GM12875 (cell line): ENCODE data around the gene STRA6.
A peak's percentile ranks its signal among the peaks of the same experiment; 100 is the strongest.

Experiments used
- H3K4me3 ChIP-seq: one replicate; pipeline ENCODE4 v1.5.1; 2011; ENCODE audit warnings: low read depth, low read length, control low read depth
- CTCF ChIP-seq: IDR thresholded peaks from 2 replicates; pipeline ENCODE4 v1.5.1; 2011; ENCODE audit warnings: low read depth, mild to moderate bottlenecking, control low read depth, inconsistent platforms, low read length, moderate library complexity, borderline replicate concordance; ENCODE audit not compliant: insufficient read depth

STRA6 gene

DNA sequence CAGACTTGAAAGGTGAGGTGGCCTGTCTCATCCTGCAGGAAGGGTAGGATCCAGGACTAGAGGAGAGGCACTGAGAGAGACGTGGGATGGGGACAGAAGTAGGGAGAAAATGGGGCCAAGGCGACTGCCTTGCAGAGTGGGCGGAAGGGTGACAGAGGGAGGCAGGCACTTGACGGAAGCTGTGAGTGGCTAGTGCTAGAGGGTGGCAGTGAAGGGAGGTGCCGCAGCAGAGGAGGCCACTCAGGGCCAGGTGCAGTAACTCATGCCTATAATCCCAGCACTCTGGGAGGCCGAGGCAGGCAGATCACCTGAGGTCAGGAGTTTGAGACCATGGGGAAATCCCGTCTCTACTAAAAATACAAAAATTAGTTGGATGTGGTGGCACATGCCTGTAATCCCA is 40.8 kb upstream of the STRA6 start:
- no peak overlapping the region for H3K4me3 ChIP-seq
- no peak for TF ChIP-seq CTCF

DNA sequence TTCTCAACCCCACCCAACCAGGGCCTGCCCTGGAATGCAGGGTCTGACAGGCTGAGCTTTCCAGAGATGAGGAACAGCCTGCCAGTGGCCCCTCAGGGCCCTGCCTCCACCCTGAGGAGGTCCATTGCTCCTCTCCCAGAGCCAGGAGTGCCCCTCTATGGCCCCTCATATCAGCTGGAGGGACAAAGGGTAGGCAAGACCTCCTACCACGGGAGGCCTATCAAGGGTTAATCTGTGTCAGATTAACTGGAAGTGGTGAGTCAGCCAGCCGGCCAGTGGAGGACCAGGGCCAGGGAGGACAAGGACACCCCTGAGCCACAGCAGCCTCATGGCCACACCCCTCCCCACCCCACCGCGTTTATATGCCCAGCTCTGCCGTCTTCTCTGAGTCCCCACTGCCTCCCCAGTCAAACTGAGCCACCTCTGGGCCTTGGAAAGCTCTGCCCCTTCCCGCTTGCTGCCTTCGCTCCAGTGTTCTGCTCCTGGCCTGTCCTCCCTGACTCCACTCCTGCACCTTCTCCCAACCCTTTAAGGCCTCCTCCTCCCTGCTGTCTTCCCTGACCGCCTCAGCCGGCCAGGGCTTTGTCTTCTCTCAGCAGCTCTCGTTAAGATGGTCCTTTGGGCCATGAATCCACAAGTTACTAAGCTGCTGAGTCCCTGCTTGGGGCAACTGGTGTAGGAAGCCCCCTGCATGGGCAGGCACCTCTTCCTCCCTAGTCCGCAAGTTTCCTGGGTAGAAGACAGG is 40.0 kb upstream of the STRA6 start:
- no peak for TF ChIP-seq CTCF
- no peak overlapping the region for H3K4me3 ChIP-seq

- no peak for TF ChIP-seq CTCF
- no peak overlapping the region for H3K4me3 ChIP-seq
Observed at GRCh38 chr15:74240897-74241614, 38.5 kb upstream of the STRA6 start.

DNA sequence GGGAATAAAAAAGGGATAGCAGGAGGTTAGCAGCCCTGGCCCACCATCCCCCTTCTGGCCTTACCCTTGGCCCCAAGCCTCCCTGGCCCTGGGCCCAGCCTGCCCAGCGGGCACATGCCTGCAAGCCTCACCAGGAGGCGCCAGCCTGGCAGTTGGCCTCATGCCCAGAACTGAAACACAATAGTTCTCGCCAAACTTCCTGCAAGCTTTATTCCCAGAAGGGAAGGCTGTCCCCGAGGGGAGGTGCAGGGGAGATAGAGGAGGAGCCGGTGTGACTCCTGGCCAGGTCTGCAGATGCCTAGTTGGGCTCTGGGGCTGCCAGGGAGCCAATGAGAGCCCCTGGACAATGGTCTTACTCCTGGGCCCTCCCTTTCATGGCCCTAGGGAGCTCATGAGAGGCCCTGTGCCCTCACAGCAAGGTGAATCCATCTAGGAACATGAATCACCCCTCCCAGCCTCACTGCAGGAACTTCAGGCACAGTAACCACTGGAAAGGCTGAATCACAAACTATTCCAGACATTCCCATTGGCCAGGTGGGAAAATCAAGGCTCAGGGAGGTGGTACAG is 37.5 kb upstream of the STRA6 start:
- no peak overlapping the region for H3K4me3 ChIP-seq
- TF ChIP-seq CTCF = 0 out of 2 replicates have a peak, but pooled peaks have one; percentile 4

DNA sequence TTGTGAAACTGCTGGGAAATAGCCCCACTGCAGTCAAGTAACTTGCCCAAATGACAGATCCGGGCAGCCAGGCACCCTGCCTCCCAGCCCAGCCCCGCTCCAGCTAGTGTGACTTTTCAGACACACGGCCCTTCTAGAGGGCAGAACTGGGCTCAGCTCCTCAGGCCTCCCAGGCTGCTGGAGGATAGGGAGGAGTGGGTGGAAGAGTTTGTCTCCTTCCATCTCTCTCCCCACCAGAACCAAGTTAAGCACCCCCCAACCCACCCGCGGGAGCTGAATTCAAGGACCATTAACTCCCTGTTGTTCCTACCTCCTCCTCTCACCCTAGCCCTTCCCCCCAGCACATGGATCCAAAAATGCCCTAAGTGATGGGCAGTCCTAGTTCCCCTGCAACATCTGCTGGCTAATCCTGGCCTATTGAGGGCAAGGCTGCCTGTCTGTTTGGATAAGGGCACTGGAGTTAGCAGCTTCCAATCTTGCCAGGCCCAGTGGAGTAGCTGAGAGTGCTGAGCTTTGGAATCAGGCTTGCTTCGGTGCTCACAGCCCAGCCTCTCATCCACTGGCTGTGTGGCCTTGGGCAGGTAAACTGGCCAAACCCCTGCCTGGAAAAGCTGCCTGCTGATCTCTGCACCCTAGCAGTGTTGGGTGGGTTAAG is 36.6 kb upstream of the STRA6 start:
- no peak for TF ChIP-seq CTCF
- H3K4me3 ChIP-seq = no peak overlapping the region

DNA sequence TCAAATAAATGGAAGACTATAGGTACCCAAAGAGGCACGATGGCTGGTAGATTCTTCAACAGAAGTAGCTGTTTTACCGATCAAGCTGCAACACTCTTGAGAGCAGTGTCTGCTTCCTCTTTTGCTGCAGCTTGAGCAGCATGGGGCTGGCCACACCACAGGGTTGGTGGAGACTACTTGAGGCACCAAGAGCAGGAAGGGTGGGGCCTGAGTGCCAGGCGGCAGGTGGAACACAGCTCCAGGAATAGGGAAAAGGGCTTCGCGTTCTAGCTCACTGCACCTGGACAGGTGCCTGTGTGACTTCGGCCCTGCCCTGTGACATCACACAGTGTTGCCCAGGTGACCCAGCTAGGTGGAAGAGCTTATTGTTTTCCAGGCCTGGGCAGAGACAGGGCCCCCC is 33.4 kb upstream of the STRA6 start, which contains the start of gene CCDC33:
CCDC33 (plus strand) TSS at position 365 of the 400 bp plus-strand sequence. CDS start 394 bp downstream, outside the sequence.
- H3K4me3 ChIP-seq = no peak within 1 kb of the TSS
- no peak for TF ChIP-seq CTCF
